ENCODE data around the gene UROC1. TPM values are rescaled to one million over a fixed set of nuclear protein-coding genes. Genes with fewer than 3 reads are reported as not detected.

UROC1 gene
- total and polyA plus RNA-seq, 2 donors (not counting 1 experiment from before 2014, with no cell fraction given) = not detected

- Mint-ChIP-seq H3K27me3 (no peaks in the 10 kb centered on the region), H3K4me1 (no peaks in the 10 kb centered on the region), H3K9me3 (ENCODE audit: insufficient read depth) (no peaks in the 10 kb centered on the region), H3K4me3 (no peak overlapping the region), H3K27ac (no peak overlapping the region)
- 82% methylated on average over 7 of the region's 7 CpGs for WGBS (ENCODE audit: insufficient coverage)
- H3K4me2 ChIP-seq (replicated peaks; ENCODE audit: low read depth, low read length, poor library complexity, severe bottlenecking) = no peak overlapping the region
- POLR2A ChIA-PET = no interaction called here
- intact Hi-C loops (cut with micrococcal nuclease) = no loop called here
- no peak overlapping the region for H2AFZ ChIP-seq (ENCODE audit: insufficient read depth, low read depth, low read length, poor library complexity, severe bottlenecking)
- no peak overlapping the region for H3K9ac ChIP-seq (ENCODE audit: low read length)
- CTCF ChIA-PET = interaction anchor here (1.7 kb wide), 1 partner anchor 10 kb away, joined by 7 read pairs; no protein-coding TSS in a partner anchor
- no peaks in the 10 kb centered on the region for H3K27me3 ChIP-seq (replicated peaks in 1 of 4; ENCODE audit: control extremely low read depth in 1 of 4, control insufficient read depth in 3 of 4, insufficient read depth in 4 of 4, low read length in 3 of 4)
- ATAC-seq (ENCODE audit: low read depth) (no peak), DNase-seq (no peak)
- H3K36me3 ChIP-seq (replicated peaks in 1 of 2; ENCODE audit: control extremely low read depth in 1 of 2, control insufficient read depth in 1 of 2, extremely low read depth in 1 of 2, insufficient read depth in 2 of 2, low read length in 1 of 2) = no peaks in the 10 kb centered on the region
- no peaks in the 10 kb centered on the region for H3K9me3 ChIP-seq (ENCODE audit: control extremely low read depth in 1 of 3, control insufficient read depth in 2 of 3, insufficient read depth in 1 of 3, low read length in 2 of 3)
- no peaks in the 10 kb centered on the region for H3K79me2 ChIP-seq (ENCODE audit: control insufficient read depth, insufficient read depth, low read length)
- H3K4me3 ChIP-seq (ENCODE audit: control extremely low read depth in 1 of 5, extremely low read depth in 1 of 5, insufficient read depth in 1 of 5, low read depth in 2 of 5, low read length in 4 of 5) = no peak overlapping the region
- H3K4me1 ChIP-seq (ENCODE audit: control insufficient read depth in 2 of 2, insufficient read depth in 2 of 2, low read length in 2 of 2) = no peaks in the 10 kb centered on the region
- no peak for TF ChIP-seq EZH2 (IDR thresholded peaks at IDR 0.05; ENCODE audit: borderline replicate concordance, insufficient read depth, low read depth, low read length, poor library complexity, severe bottlenecking)
- TF ChIP-seq, protein P1, sequence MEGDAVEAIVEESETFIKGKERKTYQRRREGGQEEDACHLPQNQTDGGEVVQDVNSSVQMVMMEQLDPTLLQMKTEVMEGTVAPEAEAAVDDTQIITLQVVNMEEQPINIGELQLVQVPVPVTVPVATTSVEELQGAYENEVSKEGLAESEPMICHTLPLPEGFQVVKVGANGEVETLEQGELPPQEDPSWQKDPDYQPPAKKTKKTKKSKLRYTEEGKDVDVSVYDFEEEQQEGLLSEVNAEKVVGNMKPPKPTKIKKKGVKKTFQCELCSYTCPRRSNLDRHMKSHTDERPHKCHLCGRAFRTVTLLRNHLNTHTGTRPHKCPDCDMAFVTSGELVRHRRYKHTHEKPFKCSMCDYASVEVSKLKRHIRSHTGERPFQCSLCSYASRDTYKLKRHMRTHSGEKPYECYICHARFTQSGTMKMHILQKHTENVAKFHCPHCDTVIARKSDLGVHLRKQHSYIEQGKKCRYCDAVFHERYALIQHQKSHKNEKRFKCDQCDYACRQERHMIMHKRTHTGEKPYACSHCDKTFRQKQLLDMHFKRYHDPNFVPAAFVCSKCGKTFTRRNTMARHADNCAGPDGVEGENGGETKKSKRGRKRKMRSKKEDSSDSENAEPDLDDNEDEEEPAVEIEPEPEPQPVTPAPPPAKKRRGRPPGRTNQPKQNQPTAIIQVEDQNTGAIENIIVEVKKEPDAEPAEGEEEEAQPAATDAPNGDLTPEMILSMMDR (IDR thresholded peaks at IDR 0.05) = no peak
- no peak overlapping the region for H3K27ac ChIP-seq (ENCODE audit: low read length in 2 of 2)
- H4K20me1 ChIP-seq (ENCODE audit: control insufficient read depth, insufficient read depth, low read length, poor library complexity, severe bottlenecking) = no peaks in the 10 kb centered on the region
These were observed 5.5 kb downstream of the UROC1 start for GRCh38 chr3:126512026-126512425.

GRCh38 chr3:126511291-126511690, 6.3 kb downstream of the UROC1 start:
- no peak overlapping the region for H3K9ac ChIP-seq (ENCODE audit: low read length)
- DNase-seq (no peak), ATAC-seq (ENCODE audit: low read depth) (no peak)
- H3K4me2 ChIP-seq (replicated peaks; ENCODE audit: low read depth, low read length, poor library complexity, severe bottlenecking) = no peak overlapping the region
- ChIA-PET POLR2A (no interaction called here), CTCF (interaction anchor here (0.7 kb wide), 1 partner anchor 1037 kb away, joined by 3 read pairs; no protein-coding TSS in a partner anchor)
- H3K4me3 ChIP-seq (ENCODE audit: control extremely low read depth in 1 of 5, extremely low read depth in 1 of 5, insufficient read depth in 1 of 5, low read depth in 2 of 5, low read length in 4 of 5) = no peak overlapping the region
- no peaks in the 10 kb centered on the region for H3K27me3 Mint-ChIP-seq
- H3K9me3 ChIP-seq (ENCODE audit: control extremely low read depth in 1 of 3, control insufficient read depth in 2 of 3, insufficient read depth in 1 of 3, low read length in 2 of 3) = no peaks in the 10 kb centered on the region
- H4K20me1 ChIP-seq (ENCODE audit: control insufficient read depth, insufficient read depth, low read length, poor library complexity, severe bottlenecking) = no peaks in the 10 kb centered on the region
- no peaks in the 10 kb centered on the region for H3K79me2 ChIP-seq (ENCODE audit: control insufficient read depth, insufficient read depth, low read length)
- no peaks in the 10 kb centered on the region for H3K36me3 ChIP-seq (replicated peaks in 1 of 2; ENCODE audit: control extremely low read depth in 1 of 2, control insufficient read depth in 1 of 2, extremely low read depth in 1 of 2, insufficient read depth in 2 of 2, low read length in 1 of 2)
- H3K27me3 ChIP-seq (replicated peaks in 1 of 4; ENCODE audit: control extremely low read depth in 1 of 4, control insufficient read depth in 3 of 4, insufficient read depth in 4 of 4, low read length in 3 of 4) = no peaks in the 10 kb centered on the region
- intact Hi-C loops (cut with micrococcal nuclease) = no loop called here
- H2AFZ ChIP-seq (ENCODE audit: insufficient read depth, low read depth, low read length, poor library complexity, severe bottlenecking) = no peak overlapping the region
- H3K4me1 Mint-ChIP-seq = no peaks in the 10 kb centered on the region
- no peaks in the 10 kb centered on the region for H3K4me1 ChIP-seq (ENCODE audit: control insufficient read depth in 2 of 2, insufficient read depth in 2 of 2, low read length in 2 of 2)
- H3K27ac ChIP-seq (ENCODE audit: low read length in 2 of 2) = no peak overlapping the region
- no peak for TF ChIP-seq EZH2 (IDR thresholded peaks at IDR 0.05; ENCODE audit: borderline replicate concordance, insufficient read depth, low read depth, low read length, poor library complexity, severe bottlenecking)
- TF ChIP-seq, protein P1 (IDR thresholded peaks at IDR 0.05) = no peak
- no peak overlapping the region for H3K27ac Mint-ChIP-seq
- H3K4me3 Mint-ChIP-seq = no peak overlapping the region
- WGBS (ENCODE audit: insufficient coverage) = 79% methylated on average over 2 of the region's 7 CpGs
- H3K9me3 Mint-ChIP-seq (ENCODE audit: insufficient read depth) = no peaks in the 10 kb centered on the region
